HG03108 (cell line): ENCODE results near the gene ATP4B.

Source experiments
- ATAC-seq: cut with Tn5 transposase; IDR thresholded peaks from one replicate; pipeline ENCODE4 v1.9.1; 2021; ENCODE audit warnings: moderate library complexity; ENCODE audit not compliant: unreplicated experiment

The ATP4B gene

DNA sequence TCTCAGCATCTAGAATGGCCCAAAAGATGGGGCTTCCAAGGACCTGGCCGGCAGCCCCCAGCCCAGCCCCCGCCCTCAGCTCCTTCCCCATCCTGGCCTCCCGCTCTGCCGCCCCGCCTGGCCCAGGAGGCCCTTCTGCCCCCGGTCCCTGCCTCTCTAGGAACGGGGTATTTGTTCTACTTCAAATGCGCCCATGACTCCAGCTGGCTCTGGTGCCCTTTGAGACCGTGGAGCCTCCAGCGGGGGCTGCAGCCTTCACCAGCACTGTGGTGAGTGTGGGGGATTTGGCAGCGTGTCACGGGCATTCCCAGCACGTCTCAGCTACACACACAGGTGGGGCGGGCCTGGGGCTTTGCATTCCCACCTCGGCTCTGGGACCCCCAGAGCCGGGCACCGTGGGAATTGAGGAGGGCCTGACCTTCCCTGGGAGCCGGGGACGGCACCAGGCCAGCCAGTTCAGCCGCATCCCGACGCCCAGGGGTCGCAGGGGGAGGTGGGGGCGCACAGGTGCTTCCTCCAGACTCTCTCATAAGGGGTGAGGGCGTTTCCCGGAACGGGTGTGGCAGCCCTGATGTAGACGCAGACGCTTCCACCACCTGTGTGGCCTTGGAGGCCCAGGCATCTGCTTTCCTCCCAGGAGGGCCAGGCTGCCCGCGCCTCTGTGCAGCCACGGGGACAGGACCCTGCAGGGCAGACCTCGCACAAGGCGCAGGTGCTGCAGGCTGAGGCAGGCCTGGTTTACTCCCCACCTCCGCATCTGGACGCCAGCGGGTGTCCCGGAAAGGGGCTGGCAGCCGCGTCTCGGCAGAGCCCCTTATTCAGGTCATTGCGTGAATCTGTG, 947 bp downstream of the ATP4B start:
- no peak for ATAC-seq

- ATAC-seq = no peak
Observed at GRCh38 chr13:113656003-113656588, 1.9 kb downstream of the ATP4B start.

GRCh38 chr13:113655346-113656002, 2.5 kb downstream of the ATP4B start:
- no peak for ATAC-seq

DNA sequence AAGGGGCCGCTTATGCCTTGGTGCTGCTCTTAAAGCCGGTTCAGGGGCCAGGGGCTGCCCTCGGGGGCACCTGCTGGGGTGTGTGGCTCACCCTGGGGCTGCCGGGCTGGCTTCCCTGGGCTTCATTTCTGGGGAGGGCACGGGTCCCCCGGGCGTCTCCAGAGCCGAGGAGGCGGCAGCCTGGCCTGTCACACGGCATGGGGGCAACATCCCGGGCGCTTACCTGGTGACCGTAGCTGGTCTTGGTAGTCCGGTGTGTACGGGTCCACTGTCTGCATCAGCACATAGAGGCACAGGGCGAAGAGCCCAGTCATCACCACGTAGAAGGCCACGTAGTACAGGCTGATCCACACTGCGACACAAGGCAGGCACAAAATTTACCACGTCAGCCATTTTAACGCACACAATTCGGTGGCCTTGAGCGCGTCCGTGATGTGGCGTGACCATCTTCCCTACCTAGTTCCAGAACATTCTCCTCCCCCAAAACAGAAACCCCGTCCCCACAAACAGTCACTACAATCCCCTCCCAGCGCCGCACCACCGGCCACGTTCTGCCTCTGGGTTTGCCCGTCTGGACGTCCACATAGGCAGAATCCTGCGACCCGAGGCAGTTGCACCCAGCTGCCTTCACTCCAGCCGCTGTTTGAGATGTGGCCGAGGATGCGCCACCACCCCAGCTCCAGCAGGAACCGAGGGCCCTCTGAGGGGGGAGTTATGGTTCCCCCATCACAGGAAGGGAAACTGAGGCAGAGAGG, 3.2 kb downstream of the ATP4B start:
- no peak for ATAC-seq

- no peak for ATAC-seq
Observed at GRCh38 chr13:113654175-113654560, 3.8 kb downstream of the ATP4B start.

- no peak for ATAC-seq
Observed at GRCh38 chr13:113653264-113654174, 4.5 kb downstream of the ATP4B start.

- no peak for ATAC-seq
Observed at GRCh38 chr13:113652404-113653263, 5.4 kb downstream of the ATP4B start.

DNA sequence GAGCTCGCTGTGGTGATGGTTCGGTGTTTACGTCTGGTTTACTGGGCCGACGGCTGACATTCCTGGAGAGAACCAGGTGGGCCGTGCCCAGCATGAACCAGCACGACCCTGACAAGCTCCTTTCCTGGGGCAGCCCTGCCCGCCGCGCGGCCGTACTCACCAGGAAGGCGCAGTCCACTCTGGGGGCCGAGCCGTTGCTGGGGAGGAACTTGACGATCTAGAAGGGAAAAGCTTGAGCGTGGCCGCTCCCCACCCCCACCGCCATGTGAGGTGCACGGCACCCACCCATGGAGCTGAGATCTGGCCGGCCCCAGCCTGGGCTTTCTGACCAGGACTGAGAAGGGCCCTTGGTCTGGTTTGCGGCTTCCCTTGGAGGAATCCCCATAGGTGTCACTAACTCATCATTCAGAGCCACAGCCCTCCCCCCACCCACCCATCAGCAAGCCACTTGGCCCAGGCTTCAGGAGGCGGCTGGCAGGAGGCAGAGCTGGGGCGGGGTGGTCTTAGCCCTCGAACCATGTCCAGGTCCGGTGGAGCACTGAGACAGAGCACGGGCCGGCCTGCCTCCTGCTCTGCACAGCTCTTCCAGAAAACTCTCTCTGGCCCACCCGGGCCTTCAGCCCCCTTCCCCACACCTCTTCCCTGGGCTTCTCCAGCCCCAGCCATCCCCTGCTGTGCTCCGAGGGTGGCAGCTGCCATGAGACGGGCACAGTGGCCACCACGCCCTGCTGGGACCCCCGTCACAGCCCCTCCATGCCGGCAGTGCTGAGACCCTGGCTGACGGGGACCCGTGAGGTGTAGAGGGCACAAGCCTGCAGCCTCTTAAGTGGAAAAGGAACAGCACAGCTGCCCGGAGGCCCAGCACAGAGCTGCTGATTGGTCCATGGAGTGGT, 6.2 kb downstream of the ATP4B start:
- ATAC-seq = no peak

DNA sequence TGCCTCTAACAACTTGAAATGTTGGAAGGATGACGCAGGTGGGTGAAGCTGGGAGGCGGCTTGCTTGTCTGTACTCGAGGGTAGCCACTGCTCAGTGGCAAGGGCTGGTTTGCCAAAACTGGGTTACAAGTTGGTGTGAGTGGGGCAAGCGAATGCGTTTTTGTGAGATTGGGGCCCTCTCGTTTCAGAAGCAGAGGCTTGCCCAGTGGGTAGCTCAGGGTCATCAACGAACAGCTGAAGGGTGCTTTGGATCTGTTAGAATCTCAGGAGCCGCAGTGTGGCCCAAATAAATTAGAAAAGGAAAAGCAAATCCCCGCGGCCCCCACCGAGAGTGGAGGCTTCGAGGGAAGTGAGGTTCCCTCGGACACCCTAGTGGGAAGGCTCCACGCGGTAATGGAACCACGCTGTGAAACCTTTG, 7.3 kb downstream of the ATP4B start:
- ATAC-seq = no peak

GRCh38 chr13:113650275-113650674, 7.7 kb downstream of the ATP4B start:
- no peak for ATAC-seq

GRCh38 chr13:113649212-113649611, 8.8 kb downstream of the ATP4B start:
- ATAC-seq = no peak

DNA sequence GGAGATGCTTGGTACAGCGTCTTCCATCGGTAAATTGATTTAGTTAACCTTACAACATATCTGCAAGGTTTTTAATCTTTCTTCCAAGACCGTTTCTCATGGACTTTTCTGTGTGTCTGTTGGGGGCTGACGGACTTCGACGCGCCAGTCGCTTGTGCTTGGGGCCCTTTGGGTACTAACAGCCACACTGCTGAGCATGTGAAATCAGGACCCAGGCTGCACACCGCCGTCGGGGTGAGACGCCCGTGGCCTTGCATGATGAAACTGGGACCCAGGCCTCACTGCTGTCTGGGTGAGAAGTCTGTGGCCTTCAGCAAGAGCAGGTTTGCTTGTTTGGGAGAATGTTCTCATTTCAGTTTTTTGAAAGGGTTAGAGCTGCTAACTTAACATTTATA, 9.8 kb downstream of the ATP4B start:
- ATAC-seq = no peak

- no peak for ATAC-seq
Observed at GRCh38 chr13:113647351-113648215, 10.4 kb downstream of the ATP4B start.

GRCh38 chr13:113646921-113647340, 11.1 kb downstream of the ATP4B start:
- no peak for ATAC-seq

DNA sequence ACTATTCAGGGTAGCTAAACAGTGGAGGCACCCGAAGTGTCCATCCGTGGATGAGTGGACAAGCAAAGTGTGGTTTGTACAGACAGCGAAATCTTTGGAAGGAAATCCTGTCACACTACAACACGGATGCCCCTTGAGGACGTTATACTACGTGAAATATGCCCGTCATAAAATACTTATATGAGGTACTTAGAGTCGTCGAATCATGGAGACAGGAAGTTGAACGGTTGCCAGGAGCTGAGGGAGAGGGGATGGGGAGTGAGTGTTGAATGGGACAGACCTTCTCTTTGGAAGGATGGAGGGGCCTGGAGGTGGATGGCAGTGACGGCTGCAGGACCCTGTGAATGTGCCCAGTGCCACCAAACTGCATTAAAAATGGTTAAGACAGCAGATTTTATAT, 11.6 kb downstream of the ATP4B start:
- no peak for ATAC-seq

- ATAC-seq = no peak
Observed at GRCh38 chr13:113645329-113645728, 12.7 kb downstream of the ATP4B start.

GRCh38 chr13:113644800-113645199, 13.2 kb downstream of the ATP4B start:
- ATAC-seq = no peak
